GM21423 (cell line): ENCODE measurements around the gene STRADA.
"Not testable (repeated sequence)": the region's sequence is repeated elsewhere in the genome, so short reads cannot be mapped to it uniquely, and the experiment has no call there.

Experiments used
- ATAC-seq: cut with Tn5 transposase; IDR thresholded peaks from one replicate; pipeline ENCODE4 v1.9.1; 2021; ENCODE audit warnings: mild to moderate bottlenecking, moderate library complexity; ENCODE audit not compliant: unreplicated experiment

Gene STRADA

DNA sequence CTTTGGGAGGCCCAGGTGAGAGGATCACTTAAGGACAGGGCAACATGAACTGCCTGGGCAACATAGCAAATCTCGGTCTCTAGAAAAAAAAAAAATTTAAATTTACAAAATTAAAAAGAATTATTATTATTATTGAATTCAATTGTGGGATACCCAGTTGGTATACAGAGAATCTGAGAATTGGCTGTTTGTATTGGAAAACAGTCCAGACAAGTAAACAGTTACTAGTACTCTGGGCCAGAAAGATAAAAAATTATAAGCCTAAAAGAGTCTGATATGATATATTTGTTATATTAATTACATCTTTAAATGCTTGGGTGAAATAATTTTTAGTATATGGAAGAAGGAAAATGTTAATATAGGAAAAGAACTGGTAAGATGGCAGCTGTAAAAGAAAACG is 16.8 kb upstream of the STRADA start:
- no peak for ATAC-seq

DNA sequence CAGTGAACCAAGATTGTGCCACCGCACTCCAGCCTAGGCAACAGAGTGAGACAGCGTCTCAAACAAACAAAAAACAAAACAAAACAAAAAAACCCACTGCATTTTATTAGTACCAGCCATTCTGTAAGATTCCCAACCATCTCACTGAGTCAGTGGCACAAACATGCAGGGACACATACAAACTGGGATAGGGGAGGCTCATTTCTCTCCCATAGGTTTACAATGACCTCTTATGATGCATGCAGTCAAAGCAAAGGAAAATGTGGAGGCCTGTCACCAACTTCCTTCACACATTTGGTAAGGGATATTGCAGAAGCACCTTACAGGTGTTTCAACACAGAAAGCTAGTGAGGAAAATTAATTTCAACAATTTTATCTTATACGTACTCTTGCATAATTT is 12.4 kb upstream of the STRADA start:
- ATAC-seq, result no peak

DNA sequence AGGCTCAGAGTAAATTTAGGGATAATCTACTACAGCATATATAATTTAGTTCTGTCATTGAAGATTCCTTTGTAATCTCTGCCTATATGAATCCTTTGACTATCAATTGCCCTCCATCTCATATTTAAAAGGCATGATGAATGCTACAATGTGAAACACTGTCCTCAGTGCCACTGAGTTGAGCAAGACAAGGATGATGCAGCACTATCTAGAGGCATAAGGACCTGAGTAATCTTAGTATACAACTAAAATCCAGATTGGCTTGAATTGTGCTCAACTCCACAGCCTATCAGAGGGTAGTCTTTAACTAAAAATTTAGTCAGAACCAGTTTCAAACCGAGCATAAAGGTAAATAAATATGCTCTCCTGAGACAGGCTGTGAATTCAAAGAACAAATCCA is 11.6 kb upstream of the STRADA start:
- ATAC-seq, result no peak

- ATAC-seq, result no peak
These were observed 11.1 kb upstream of the STRADA start for GRCh38 chr17:63752707-63753106.

DNA sequence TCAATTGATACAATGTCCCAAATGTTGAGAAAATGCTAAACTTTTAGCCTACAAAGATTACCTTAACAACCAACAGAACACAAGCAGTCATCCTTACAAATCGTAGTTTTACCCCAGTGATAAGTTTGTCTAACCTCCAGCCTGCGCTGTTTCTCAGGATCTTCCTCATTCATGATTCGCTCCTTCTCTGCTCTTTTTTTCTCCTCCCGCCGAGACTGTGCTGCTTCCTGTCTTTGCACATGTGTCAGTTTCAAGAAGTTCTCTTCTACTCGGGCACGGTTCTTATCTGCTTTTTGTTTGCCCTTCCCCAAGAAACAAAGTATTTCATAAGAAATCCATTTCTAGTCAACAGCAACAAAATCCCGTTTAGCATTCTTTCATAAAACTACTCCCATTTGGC is 10.2 kb upstream of the STRADA start:
- no peak for ATAC-seq

GRCh38 chr17:63741143-63741407 is 524 bp downstream of the STRADA start:
- peak; percentile 16 for ATAC-seq

- no peak for ATAC-seq
These were observed 996 bp downstream of the STRADA start for GRCh38 chr17:63740464-63741142.

GRCh38 chr17:63735691-63736090 is 5.9 kb downstream of the STRADA start:
- no peak for ATAC-seq

DNA sequence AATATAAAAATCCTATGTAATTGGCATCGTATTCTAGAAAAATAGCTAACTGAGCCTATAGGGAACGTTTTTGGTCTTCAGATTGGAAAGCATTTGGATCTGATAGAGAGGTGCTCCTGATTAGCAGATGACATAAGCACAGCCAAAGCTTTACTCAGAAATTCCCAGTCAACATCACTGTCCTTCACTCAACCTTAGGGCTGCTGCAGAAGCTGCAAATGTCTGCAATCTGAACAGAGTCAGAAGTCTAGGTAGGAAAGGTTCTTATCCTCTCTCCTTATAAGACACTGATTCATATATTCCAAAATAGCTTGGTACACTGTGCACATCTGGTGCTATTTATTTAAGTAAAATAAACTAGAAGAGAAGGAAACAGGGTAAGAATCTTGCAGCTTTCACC is 19.2 kb downstream of the STRADA start:
- ATAC-seq, result no peak

- ATAC-seq, result not testable (repeated sequence)
These were observed 21.4 kb downstream of the STRADA start for GRCh38 chr17:63720194-63720593.

GRCh38 chr17:63718988-63719387 is 22.6 kb downstream of the STRADA start:
- ATAC-seq, result no peak

DNA sequence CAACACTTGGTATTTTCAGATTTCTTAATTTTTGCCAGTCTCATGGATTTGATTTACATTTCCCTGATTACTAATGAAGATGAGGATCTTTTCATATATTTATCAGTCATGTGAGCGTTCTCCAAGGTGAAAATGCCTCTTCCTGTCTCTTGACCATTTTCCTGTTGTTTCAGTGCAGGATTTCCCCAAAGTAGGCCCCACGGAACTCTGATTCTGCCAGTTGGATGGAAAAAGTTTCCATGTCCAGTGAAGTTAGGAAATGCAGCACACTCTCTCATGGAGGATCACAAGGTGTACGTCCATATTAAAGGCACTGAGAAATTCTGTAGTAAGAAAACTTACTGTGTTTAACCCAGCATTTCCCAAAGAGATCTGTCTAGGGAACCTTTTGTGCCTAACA is 25.2 kb downstream of the STRADA start:
- no peak for ATAC-seq

GRCh38 chr17:63714550-63715277 is 26.9 kb downstream of the STRADA start:
- no peak for ATAC-seq

DNA sequence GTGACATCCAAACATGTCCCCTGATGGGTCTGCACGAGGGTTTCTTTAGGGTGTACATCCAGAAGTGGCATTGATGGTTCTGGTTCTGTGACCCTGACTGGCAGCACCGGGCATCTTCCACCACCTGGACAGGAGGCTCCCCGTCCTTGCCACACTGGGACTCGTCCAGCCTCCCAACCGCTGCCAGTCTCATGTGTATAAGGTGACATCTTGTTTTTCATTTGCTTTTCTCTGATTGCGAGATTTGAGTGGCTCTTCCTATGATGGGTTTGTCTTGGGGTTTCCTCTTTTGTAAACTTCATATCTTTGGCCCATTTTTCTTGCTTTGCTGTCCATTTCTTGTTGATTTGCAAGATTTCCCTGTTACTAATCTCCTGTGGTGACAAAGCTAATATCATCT is 32.5 kb downstream of the STRADA start:
- no peak for ATAC-seq

GRCh38 chr17:63707151-63707550 is 34.4 kb downstream of the STRADA start:
- ATAC-seq, result no peak

- no peak for ATAC-seq
These were observed 35.1 kb downstream of the STRADA start for GRCh38 chr17:63706336-63707082.

DNA sequence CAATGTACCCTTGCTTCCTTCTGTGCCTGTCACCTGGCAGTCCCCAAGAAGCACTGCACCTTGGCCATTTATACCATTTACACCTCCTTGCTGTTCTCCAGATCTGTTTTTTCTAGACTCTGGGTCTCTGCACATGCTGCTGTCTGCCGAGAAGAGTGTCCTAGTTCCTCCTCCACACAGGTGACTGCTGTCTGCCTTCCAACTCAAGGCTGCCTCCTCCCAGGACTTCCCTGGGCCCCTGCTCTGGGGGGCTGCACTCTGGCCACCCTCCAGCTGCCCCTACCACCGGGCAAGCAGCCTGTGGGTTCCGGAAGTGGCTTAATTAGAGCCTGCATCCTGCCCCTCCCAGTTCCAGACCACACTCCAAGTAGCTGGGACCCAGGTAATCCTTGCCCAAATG is 35.9 kb downstream of the STRADA start:
- no peak for ATAC-seq

DNA sequence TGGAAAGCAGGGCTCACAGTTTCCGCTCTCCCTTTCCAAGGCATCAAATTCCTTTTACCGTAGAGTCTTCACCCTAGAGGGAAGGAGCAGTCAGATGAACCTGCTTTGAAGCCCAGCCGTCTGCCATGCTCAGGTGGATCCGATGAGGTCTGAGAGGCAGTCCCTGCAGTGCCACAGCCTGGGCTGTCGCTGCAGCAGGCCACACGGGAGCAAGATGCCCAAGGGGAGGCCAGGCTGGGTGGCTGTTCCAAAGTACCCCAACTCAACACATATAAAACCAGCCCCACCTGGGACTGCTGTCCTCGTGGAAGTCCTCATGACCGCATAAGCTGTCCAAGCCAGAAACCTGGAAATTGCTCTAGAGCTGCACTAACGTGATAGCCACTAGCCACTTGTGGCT is 36.8 kb downstream of the STRADA start:
- no peak for ATAC-seq

- no peak for ATAC-seq
These were observed 37.4 kb downstream of the STRADA start for GRCh38 chr17:63704259-63704576.

- no peak for ATAC-seq
These were observed 37.9 kb downstream of the STRADA start for GRCh38 chr17:63703556-63704258.

GRCh38 chr17:63703029-63703428 is 38.6 kb downstream of the STRADA start:
- ATAC-seq, result no peak

DNA sequence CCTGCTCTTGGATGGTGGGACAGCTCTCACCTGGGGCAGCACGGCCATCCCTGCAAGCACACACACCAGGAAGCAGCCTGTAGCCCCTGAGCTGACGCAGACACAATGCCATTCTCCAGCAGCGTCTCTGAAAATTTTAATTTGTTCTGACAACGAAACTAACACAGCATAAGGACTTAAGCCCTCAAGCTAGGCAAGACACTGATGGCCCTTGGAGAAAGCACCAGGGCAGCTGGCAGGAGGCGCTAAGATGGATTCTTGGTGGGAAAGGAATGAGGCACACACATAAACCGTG is 38.9 kb downstream of the STRADA start:
- no peak for ATAC-seq
